Ishikawa (cell line): ENCODE results near the gene MAPKAPK5.

Experiments used
- CEBPB ChIP-seq: IDR thresholded peaks from 2 replicates; pipeline ENCODE4 v1.6.1; 2012
- CREB1 ChIP-seq: IDR thresholded peaks from 2 replicates; pipeline ENCODE4 v1.6.1; 2012; ENCODE audit warnings: low read depth
- EGR1 ChIP-seq: IDR thresholded peaks from 2 replicates; pipeline ENCODE4 v1.6.1; 2012
- EP300 ChIP-seq: IDR thresholded peaks from 2 replicates; pipeline ENCODE4 v1.6.1; 2012; ENCODE audit warnings: borderline replicate concordance
- FOXM1 ChIP-seq: IDR thresholded peaks from 2 replicates; pipeline ENCODE4 v1.6.1; 2012; ENCODE audit warnings: low read depth, borderline replicate concordance
- NFIC ChIP-seq: IDR thresholded peaks from 2 replicates; pipeline ENCODE4 v1.6.1; 2012
- RAD21 ChIP-seq: IDR thresholded peaks from 2 replicates; pipeline ENCODE4 v1.6.1; 2012; ENCODE audit warnings: low read depth
- TAF1 ChIP-seq: IDR thresholded peaks from 2 replicates; pipeline ENCODE4 v1.6.1; 2012; ENCODE audit warnings: low read depth, mild to moderate bottlenecking
- TCF12 ChIP-seq: IDR thresholded peaks from 2 replicates; pipeline ENCODE4 v1.6.1; 2012; ENCODE audit warnings: low read depth
- TEAD4 ChIP-seq: IDR thresholded peaks from 2 replicates; pipeline ENCODE4 v1.6.1; 2012
- YY1 ChIP-seq: IDR thresholded peaks from 2 replicates; pipeline ENCODE4 v1.6.1; 2012; ENCODE audit warnings: low read depth
- ZBTB7A ChIP-seq: IDR thresholded peaks from 2 replicates; pipeline ENCODE4 v1.6.1; 2012; ENCODE audit warnings: low read depth
- TF ChIP-seq, protein P1 (sequence below): IDR thresholded peaks from 2 replicates; pipeline ENCODE4 v1.6.1; 2012
- TF ChIP-seq, protein P2 (sequence below): IDR thresholded peaks from 2 replicates; pipeline ENCODE4 v1.6.1; 2012; ENCODE audit warnings: low read depth, mild to moderate bottlenecking
- TF ChIP-seq, protein P3 (sequence below): IDR thresholded peaks from 2 replicates; pipeline ENCODE4 v1.6.1; 2012

MAPKAPK5 gene

DNA sequence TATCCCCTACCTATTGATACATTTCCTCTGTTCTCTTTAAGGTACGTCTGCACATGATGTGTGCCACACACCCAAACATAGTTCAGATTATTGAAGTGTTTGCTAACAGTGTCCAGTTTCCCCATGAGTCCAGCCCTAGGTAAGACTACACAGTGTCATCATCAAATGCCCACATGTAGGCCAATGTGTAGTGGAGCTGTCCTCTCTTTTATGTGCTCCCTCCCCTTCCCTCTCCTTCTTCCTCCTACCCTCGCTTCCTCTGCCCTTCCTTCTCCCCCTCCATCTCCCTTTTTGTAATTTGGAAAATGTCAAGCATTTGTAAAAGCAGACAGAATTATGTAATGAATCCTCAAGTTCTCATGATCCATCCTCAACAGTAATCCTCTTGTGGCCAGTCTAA is 25.5 kb downstream of the MAPKAPK5 start:
- TF ChIP-seq RAD21 (no peak), EP300 (no peak), FOXM1 (no peak), CEBPB (no peak), TCF12 (no peak), EGR1 (no peak), CREB1 (no peak), TEAD4 (no peak), TAF1 (no peak), ZBTB7A (no peak), NFIC (no peak), YY1 (no peak)
- TF ChIP-seq, protein P1, sequence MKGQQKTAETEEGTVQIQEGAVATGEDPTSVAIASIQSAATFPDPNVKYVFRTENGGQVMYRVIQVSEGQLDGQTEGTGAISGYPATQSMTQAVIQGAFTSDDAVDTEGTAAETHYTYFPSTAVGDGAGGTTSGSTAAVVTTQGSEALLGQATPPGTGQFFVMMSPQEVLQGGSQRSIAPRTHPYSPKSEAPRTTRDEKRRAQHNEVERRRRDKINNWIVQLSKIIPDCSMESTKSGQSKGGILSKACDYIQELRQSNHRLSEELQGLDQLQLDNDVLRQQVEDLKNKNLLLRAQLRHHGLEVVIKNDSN = no peak
- TF ChIP-seq, protein P2, sequence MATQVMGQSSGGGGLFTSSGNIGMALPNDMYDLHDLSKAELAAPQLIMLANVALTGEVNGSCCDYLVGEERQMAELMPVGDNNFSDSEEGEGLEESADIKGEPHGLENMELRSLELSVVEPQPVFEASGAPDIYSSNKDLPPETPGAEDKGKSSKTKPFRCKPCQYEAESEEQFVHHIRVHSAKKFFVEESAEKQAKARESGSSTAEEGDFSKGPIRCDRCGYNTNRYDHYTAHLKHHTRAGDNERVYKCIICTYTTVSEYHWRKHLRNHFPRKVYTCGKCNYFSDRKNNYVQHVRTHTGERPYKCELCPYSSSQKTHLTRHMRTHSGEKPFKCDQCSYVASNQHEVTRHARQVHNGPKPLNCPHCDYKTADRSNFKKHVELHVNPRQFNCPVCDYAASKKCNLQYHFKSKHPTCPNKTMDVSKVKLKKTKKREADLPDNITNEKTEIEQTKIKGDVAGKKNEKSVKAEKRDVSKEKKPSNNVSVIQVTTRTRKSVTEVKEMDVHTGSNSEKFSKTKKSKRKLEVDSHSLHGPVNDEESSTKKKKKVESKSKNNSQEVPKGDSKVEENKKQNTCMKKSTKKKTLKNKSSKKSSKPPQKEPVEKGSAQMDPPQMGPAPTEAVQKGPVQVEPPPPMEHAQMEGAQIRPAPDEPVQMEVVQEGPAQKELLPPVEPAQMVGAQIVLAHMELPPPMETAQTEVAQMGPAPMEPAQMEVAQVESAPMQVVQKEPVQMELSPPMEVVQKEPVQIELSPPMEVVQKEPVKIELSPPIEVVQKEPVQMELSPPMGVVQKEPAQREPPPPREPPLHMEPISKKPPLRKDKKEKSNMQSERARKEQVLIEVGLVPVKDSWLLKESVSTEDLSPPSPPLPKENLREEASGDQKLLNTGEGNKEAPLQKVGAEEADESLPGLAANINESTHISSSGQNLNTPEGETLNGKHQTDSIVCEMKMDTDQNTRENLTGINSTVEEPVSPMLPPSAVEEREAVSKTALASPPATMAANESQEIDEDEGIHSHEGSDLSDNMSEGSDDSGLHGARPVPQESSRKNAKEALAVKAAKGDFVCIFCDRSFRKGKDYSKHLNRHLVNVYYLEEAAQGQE = no peak
- TF ChIP-seq, protein P3, sequence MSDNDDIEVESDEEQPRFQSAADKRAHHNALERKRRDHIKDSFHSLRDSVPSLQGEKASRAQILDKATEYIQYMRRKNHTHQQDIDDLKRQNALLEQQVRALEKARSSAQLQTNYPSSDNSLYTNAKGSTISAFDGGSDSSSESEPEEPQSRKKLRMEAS = no peak

DNA sequence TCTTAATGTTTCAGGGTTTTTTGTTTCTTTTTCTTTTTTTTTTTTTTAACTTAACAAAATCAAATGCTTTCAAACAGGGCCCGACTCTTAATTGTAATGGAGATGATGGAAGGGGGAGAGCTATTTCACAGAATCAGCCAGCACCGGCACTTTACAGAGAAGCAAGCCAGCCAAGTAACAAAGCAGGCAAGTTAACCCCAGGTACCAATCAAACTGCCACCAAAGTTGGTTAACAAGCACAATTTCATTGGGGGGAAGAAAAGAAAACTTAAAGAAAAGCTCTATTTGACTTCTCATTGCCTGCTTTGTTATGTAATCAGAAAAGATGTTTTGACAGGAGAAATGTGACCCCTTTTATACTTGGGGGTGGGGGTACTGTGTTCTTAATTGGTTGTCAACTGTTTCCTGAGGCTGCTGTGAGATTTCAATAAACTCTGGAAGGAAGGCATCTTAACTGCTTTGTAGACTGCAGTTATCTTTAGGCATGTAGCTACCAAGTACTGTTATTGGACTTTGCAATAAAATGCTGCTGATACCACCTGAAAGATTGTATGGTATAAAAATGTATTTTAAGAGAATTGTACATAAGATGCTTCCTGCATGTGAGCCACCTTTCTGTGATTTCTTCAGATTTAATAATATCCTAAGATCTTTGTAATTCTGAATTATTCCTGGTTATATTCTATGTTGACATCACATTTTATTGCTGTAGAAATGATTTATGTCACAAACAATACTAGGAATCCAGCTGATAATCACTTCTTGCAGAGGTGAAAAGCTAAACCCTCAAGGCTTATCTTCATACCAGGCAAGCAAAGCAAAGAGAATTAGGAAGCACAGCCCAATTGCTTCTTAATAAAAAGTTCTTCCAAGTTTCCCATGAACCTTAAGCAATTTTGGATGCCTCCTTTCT is 26.9 kb downstream of the MAPKAPK5 start:
- TF ChIP-seq CREB1 (no peak), TAF1 (no peak), ZBTB7A (no peak), EGR1 (no peak), NFIC (no peak), TEAD4 (no peak)
- TF ChIP-seq, protein P2 = no peak

DNA sequence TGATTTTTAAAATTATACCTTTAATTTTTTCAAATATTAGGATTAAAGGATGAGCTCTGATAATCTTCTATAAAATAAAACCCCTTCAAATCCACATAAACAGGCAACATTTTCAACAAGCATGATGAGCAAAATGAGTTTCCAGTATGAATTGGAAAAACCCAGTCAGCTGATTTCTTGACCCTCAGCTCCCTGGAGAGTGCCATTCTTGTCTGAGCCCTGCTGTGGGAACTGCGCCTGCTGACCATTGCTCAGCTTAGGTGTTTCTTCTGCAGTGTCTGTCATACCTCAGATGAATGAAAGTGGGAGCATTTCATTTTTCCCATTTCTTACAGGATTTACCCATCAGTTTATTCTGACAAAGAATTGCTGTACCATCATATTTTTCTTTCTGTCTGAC is 27.6 kb downstream of the MAPKAPK5 start:
- TF ChIP-seq TEAD4 (no peak), FOXM1 (no peak), RAD21 (no peak), ZBTB7A (no peak), TCF12 (no peak), EP300 (no peak), NFIC (no peak), CREB1 (no peak), YY1 (no peak), EGR1 (no peak), CEBPB (no peak), TAF1 (no peak)
- TF ChIP-seq, protein P3 = no peak
- TF ChIP-seq, protein P2 = no peak
- TF ChIP-seq, protein P1 = no peak

DNA sequence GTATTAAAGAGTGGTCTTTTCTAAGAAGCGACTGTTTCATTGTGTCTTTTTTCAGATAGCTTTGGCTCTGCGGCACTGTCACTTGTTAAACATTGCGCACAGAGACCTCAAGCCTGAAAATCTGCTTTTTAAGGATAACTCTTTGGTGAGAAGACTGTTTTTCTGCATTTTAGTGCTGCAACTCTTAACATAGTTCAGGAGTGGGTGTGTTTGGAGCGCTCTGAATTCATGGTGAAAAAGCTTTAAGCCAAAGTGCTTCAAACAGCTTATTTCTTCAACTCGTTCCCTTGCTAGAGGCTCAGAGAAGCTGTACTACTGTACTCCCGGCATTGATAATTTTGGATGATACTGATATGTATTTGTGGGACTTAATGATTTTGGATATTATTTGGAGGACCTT is 28.2 kb downstream of the MAPKAPK5 start:
- TF ChIP-seq EP300 (no peak), CEBPB (no peak), YY1 (no peak), TCF12 (no peak)
- TF ChIP-seq, protein P1 = no peak
